AG09319 (cell line): ENCODE data around the gene TTC28.

Experiments
- DNase-seq: peaks from one replicate; pipeline ENCODE4 v3.0.0-alpha.2; 2010; ENCODE audit warnings: low read depth; ENCODE audit errors: extremely low read depth
- TF ChIP-seq, protein P1 (sequence below): IDR thresholded peaks from 2 replicates; pipeline ENCODE4 v1.5.1; 2011; ENCODE audit warnings: low read depth, mild to moderate bottlenecking, inconsistent platforms, low read length, moderate library complexity

TTC28 gene

GRCh38 chr22:28132466-28132865 lies 547.2 kb downstream of the TTC28 start:
- no peak for DNase-seq
- TF ChIP-seq, protein P1, sequence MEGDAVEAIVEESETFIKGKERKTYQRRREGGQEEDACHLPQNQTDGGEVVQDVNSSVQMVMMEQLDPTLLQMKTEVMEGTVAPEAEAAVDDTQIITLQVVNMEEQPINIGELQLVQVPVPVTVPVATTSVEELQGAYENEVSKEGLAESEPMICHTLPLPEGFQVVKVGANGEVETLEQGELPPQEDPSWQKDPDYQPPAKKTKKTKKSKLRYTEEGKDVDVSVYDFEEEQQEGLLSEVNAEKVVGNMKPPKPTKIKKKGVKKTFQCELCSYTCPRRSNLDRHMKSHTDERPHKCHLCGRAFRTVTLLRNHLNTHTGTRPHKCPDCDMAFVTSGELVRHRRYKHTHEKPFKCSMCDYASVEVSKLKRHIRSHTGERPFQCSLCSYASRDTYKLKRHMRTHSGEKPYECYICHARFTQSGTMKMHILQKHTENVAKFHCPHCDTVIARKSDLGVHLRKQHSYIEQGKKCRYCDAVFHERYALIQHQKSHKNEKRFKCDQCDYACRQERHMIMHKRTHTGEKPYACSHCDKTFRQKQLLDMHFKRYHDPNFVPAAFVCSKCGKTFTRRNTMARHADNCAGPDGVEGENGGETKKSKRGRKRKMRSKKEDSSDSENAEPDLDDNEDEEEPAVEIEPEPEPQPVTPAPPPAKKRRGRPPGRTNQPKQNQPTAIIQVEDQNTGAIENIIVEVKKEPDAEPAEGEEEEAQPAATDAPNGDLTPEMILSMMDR = no peak

DNA sequence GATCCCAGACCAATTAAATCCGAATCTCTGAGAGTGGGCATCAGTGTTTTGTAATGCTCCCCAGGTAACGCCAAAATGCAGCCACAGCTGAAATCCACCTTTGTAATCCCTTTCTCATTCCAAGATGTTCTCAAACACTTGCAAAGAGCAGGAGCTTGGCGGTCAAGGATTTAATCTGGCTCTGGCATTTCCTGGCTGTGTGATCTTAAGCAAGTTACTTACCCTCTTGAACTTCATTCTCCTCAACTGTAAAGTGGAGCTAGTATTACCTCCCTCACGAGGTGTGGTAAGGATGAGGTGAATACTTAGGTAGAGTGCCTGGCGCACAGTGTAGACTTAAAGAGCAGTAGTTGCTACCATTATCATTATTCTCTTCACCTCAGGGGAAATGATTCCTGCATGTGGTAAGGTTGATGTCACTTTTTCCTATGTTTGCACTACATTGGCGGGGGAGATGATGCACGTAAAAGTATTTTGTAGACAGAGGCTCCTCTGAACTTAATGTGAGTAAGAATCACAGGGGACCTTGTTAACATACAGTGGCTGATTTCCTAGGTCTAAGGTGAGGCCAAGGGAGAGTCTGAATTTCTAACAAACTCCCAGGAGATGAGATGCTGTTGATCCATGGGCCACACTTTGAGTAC lies 550.2 kb downstream of the TTC28 start:
- DNase-seq = no peak
- TF ChIP-seq, protein P1 = no peak

DNA sequence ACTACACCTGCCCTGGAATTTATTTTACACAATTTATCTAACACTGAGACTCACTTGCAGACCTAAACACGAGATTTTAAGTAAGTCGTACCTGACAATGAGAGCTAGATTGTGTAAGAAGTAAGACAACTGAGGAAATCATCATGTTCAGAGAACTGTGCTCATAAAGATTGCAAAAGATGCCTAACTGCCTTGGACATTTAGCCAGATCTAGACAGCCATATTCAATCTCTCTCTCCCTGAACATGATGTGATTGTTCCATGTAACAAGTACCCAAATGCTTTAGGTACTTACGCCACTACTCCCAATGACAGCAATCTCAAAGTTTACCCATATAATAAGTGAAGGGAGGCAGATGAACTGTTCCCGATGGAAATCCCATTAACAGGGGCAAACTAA lies 550.8 kb downstream of the TTC28 start:
- DNase-seq = no peak
- TF ChIP-seq, protein P1 = no peak

- no peak for DNase-seq
- TF ChIP-seq, protein P1 = no peak
Measured at GRCh38 chr22:28125799-28126198, 553.8 kb downstream of the TTC28 start.

DNA sequence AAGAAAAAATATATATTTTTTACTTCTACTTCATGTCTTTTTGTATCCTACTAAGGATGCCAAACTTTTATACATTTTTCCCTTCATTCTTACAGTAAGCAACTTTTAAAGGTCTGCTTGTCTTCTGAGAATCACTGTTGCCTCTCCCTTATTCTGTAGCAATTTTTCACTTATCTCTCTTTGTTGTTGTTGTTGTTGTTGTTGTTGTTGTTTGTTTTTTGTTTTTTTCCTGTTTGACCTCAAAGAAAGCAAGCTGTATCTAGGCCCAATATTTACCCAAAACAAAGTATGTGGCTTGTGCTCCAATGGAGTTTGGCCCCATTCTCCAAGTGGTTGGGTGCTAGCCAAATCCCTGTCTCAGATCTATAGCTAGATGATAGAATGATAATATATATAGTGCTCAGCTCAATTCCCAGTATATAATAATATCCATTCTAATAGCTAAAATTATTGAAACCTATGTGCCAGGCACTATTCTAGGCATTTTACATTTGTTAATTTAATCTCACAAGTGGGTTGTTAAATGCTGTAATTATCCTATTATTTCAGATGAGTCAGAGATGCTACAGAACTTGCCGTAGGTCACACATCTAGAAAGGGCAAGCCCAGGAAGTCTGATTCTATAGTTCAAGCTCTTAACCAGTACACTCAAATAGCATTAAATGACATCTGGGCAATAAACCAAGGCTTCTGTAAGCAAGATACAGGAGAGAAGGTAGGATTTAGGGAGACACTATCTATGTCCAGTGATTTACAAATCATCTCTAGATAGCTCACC lies 555.5 kb downstream of the TTC28 start:
- DNase-seq = no peak
- TF ChIP-seq, protein P1 = no peak

DNA sequence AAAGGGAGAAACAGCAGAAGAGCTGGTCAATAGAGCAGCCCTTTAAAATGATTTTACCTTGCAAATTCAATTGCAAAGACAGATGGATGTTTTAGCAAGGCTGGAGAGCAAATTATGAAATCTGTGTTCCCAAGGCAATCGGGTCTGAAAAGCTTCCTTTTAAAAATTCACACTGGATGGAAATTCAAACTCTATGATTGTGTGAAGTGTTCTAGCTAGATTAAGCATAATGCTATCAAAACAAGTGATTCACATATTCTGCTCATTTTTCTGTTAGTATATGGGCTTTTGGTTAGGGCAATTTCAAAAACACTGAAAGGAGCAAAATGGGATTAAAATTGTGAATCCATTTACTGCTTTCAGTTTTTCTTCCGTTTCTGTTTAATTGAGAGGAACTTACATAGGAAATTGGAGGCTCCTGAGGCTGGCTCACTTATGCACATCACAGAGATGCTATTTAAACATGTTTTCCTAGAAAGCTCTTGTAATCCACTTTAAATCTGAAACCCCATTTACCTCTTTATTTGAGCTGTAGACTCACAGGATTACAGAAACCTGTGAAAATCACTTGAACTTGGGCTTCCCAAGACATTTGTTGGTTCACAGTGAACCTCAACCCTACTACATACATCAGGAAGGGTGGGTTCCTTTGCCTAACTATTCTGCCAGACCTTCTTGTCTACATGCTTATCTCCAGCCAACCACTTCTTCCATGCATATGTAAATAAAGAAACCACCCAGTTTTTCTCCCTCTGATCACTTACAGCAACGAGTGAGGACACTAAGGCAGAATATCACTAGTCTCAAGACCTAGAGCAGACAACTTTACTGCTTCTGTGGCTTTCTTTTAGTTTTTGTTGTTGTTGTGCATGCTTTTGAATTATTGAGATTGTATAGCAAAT lies 558.7 kb downstream of the TTC28 start:
- TF ChIP-seq, protein P1 = no peak
- DNase-seq = no peak
